GM04503 (cell line): ENCODE measurements around the gene CDH4.

Experiments used
- DNase-seq: peaks from one replicate; pipeline ENCODE4 v3.0.0-alpha.2; 2012; ENCODE audit warnings: low read depth

CDH4 gene

DNA sequence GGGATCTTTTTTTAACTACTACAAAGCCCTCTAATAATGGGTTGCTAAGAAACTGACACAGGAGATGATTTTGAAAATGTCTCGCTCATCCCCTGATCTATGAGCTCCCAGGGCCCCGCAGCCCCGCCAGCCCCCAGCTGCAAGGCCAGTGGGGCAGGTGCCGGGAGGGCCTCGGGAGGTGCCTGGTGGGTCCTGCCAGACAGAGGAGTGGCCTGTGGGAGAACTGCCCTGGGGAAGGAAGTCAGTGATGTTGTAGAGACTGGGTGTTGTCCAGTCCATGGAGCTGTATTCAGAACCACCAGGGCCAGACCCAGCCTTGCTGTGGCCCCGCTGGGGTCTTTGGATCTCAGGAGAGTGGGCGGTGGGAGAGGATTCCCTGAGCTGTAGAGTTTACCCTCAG lies 554.9 kb downstream of the CDH4 start:
- no peak for DNase-seq

DNA sequence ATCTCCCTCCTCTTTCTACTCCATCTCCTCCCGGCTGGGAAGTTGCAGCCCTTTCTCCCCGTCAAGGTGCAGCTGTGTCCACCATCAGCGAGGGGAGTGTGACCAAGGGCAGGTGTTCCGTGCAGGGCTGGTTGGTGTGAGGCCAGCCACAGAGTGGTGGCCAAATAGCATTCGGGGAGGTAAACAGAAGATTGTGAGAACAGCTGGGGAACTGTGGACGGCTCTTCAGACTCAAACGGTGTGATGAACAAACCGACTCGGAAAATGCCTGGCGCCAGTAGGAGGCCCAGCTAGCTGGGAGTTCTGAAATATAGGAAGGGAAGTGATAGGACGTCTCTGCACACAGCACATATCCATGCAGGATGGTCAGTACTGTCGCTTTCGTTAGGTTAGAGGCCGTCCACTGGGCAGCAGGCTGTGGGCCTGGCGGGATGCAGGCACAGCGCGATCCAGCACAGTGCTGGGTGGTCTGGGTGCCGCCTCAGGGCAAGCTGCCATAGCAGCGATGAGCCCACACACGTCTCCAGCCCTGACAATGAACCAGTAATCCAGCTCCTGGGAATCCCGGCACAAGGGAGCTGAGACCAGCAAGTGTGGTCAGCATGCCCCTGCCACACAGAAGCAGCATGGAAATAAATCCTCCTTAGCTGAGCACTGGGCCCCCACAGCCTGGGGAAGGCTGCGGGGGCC lies 555.6 kb downstream of the CDH4 start:
- no peak for DNase-seq

DNA sequence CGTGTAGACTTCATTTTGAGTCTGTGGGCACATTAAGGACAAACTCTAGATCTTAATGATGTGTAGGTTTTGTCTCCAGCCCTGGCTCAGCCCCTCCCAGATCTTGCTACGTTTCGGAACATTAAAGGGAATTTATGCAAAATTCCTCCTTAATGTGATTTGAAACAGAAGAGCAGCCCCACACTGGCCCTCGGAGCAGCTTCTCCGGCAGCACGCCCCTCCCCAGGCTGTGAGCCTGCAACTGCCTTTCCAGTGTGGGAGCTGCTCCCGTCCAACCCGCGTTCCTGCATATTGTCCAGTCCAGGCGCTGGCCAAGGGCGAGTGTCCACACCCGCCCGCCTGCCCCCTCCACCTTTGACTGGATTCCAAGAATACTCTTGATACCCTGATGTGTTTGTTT lies 556.4 kb downstream of the CDH4 start:
- DNase-seq: no peak

DNA sequence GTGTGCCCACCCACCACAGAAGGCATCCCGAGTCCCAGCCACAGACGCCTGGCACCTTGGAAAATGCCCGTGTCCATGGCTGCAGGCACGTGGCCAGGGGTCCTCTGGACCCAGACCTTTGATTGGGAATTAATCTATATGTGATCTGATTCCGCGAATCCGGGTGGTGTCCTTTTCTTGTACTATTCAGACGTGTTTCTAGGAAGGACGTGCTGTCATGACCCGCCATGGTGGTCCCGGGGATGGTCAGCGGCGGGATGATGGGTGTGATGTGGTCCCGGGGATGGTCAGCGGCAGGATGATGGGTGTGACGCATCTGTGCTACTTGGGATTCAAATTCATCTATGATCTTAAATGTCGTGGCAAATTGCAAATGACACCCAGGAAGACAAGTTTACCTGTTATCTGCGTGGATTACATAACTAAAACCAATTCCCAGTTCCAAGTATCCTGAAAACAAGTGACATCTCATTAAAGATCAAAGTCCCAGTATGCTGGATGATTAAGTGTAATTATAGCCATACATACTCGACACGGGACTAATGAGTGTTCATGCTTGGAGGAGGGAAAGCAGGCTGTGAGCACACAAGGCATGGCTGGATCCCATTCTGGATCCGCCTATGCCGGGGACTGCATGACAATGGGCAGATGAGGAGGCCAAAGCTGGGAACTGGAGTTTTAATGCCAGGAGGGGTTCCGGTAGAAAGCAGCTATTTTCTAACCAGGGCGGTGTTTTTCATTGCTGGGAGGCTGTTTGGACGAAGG lies 557.1 kb downstream of the CDH4 start:
- DNase-seq: no peak

DNA sequence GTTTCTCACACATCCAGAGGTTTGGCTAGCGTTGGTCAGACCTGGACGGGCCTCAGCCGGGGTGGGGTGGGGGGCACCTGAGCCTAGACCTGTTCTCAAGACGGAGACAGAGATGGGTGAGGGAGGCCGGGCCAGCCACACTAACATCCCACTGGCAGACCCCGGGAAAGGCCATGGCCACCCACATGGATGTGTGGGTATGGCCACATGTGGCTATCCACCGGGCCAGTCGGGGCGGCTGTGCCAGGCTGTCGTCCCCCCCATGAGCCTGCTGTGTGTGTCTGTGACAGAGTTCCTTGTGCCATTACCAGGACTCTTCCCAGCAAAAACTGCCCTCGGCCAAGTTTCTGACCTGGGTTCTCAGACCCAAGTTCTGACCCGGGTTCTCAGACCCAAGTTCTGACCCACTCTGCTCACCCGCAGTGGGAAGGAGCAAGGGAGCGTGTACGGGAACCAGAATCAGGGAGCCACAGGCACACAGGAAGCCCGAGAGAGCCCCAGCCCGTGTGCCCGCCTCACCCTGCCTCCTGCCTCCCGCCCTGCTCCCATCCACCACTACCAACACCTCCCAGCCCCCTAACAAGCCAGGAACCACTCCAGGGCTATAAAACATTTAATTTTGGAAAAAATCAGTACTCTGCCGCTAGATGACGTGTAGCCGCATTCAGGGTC lies 558.1 kb downstream of the CDH4 start:
- DNase-seq: no peak

DNA sequence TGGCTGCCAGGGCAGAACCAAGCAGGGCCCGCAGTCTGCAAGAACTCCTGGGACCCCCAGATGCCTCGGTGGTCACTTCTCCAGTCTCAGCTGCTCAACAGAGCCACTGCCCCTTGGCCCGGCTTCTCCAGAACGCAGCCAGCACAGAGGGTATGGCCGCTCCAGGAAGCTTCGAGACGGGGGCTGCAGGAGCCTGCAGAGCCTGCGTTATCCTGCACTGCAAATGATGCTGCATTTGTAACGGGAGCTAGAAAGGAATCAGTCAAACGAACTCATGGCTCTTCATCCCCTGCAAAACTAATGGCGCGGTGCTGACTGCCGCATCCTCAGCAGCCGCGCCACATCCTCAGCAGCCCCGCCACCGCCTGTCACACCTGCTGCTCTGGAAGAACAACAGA lies 558.7 kb downstream of the CDH4 start:
- no peak for DNase-seq

GRCh38 chr20:61811166-61811565 lies 559.1 kb downstream of the CDH4 start:
- DNase-seq: no peak

DNA sequence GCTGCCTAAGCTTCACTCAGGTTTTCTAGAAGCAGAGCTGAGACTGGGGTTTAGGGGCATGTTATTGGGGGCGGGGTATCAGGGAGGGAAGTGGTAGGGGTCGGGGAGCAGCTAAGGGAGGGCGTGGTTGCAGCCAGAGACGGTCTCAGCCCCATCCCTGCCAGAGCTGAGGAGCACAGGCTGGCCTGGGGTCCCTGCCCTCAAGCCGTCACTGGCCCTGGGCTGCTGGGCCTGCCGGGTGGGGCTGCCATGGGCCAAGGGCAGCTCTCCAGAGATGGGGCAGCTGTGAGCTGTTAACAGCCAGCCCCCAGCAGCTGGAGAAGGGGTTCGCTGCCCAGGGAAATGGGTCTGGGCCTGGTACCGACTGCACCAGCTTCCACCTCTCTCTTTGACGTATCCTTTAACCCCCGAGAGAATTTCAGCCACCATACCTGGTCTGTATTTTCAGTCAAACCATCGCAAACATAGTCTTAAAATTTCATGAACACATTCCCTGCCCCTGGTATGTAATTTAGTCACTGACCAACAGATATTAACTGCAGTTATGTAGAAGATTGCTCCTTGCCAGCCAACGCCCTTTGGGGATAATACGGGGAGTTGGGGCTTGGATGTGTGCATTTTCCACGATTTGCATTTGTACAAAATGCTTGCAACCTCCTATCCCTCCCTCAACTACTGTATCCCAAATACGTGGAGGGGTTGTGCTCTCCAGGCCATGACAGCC lies 560.2 kb downstream of the CDH4 start:
- DNase-seq: no peak

DNA sequence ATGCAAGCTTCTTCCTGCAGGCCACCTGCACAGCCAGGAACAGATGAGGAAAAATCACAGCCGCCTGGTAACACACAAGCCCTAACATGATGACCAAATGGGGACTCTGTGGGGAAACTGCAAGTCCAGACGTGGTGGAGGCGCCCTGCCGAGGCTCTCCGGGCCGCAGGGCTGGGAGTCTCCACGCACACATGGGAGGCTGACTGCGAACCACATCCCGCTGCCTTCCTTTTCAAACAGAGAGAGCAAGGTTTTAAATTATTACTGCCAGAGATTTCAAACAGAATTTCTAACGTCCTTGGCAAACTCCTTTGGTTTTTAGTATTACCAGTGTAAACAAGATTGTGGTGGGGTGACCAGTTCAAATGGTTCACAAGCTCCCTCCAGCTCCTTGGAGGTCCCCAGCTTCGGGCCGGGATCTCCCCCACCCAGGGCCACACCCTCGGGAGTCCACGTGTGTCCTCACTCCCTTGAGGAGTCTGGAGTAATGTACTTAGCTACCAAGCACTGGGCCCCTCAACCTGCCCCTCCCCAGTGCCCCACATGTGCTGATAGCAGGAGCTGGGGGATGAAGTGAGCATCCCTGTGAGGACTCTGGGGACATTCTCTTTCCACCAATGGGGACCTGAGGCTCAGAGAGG lies 560.9 kb downstream of the CDH4 start:
- no peak for DNase-seq

- no peak for DNase-seq
Observed at GRCh38 chr20:61813791-61814190, 561.7 kb downstream of the CDH4 start.

- no peak for DNase-seq
Observed at GRCh38 chr20:61814244-61814643, 562.2 kb downstream of the CDH4 start.

GRCh38 chr20:61814726-61815125 lies 562.7 kb downstream of the CDH4 start:
- DNase-seq: no peak

GRCh38 chr20:61815176-61815575 lies 563.1 kb downstream of the CDH4 start:
- DNase-seq: no peak

DNA sequence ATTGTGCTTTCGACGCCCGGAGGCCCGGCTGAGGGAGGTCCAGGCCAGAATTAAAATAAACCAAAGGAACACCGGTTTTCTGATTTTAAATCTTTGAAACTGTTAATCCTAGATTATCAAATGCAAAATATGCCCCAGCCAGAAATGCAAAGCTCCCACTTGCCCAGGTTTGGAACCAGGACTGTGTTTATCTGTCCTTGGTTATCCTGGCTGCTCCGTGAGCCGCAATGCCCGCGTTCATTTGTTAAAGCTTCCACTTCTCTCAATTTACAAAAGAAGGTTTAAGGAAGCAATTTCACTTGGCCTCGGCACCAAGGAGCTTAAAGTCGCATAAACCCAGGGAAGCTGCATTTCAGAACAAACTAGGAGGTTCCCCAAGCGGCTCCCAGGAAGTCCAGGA lies 563.6 kb downstream of the CDH4 start:
- DNase-seq: no peak

DNA sequence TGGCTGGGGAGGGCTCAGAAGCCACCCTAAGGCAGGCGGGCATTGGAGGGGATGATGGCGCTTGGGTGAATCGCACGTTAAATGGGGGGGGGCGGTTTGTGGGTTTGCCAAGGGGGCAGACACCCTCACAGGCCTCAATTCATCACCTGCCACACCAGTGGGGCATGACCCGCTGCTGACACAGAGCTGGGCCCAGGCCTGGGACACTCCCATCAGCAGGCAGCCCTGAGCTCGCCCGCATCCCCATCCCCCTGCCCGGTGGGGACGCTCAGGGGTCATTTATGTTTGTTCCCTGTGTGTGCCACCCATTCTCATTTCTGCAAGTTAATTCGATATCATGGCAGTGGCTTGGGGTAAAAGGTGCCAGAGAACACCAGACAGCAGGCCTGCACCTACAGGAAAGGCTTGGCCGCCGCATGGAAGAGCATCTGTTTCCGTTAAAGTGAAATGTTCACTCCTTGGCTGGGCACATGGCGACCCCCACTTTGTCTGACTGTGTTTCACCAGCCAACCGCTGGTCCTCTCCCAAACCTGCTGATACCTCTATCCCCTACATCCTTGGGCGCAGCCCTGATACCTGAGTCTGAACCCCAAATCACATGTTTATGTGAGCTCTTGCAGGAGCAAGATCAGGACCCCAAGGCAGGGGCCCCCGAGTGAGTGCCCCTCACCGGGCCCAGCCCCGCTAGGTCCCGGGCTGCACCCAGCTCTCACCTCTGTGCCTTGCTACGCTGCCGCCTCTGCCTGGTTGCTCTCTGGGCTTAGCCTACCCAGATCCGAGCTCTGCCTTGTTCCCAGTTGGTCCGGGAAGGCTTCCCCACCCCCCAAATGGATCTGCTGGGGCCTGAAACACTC lies 564.8 kb downstream of the CDH4 start:
- DNase-seq: no peak

GRCh38 chr20:61817575-61817974 lies 565.5 kb downstream of the CDH4 start:
- DNase-seq: no peak

- DNase-seq: no peak
Observed at GRCh38 chr20:61818746-61819573, 566.9 kb downstream of the CDH4 start.

GRCh38 chr20:61819574-61819846 lies 567.4 kb downstream of the CDH4 start:
- DNase-seq: no peak

GRCh38 chr20:61819921-61820825 lies 568.1 kb downstream of the CDH4 start:
- DNase-seq: no peak
